Measurements from ENCODE around the gene GJB4.

GJB4 gene

DNA sequence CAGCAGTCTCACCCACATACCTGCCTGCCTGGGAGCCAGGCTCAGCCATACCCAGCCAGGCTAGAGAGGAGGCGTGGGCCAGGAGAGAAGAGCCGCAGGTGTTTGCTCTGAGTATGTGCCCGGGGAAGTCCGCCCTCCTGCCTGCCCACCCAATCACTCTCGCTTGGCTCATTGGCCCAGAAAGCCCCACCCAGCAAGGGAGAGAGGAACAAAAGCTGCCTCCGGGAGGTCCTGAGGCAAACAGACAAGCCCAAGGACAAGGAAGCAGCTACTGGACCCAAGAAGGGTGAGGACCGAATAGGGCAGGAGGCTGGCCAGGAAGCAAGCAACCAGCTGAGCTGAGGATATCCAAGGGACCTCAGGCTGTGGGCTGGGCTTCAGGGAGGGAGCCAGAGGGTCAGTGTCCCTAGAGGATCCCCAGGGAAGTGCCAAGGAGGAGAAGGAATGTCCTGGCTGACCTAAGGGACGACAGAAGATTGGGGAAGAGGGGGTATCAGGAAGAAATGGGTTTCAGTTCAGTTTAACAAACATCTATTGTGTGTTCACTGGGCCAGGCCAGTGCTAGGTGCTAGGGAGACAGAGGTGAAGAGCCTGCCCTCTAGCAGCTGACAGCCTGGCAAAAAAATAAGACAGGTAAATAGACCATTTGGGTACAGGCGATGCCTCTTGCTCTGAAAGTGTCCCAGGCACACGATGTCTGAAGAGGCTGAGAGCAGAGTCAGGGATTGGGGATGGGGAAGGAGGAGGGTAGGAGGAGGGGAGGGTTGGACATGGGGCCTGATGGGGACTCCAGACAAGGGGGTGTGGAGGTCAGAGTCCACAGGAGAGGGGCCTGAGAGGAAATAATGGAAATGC lies at the start of gene GJB4:
TSS of gene GJB4 (plus strand) at position 238 of the 855 bp plus-strand sequence. CDS start 1,515 bp downstream, outside the sequence.
- DNase-seq (ENCODE audit: low spot score) = no peak
- TF ChIP-seq, protein P1, sequence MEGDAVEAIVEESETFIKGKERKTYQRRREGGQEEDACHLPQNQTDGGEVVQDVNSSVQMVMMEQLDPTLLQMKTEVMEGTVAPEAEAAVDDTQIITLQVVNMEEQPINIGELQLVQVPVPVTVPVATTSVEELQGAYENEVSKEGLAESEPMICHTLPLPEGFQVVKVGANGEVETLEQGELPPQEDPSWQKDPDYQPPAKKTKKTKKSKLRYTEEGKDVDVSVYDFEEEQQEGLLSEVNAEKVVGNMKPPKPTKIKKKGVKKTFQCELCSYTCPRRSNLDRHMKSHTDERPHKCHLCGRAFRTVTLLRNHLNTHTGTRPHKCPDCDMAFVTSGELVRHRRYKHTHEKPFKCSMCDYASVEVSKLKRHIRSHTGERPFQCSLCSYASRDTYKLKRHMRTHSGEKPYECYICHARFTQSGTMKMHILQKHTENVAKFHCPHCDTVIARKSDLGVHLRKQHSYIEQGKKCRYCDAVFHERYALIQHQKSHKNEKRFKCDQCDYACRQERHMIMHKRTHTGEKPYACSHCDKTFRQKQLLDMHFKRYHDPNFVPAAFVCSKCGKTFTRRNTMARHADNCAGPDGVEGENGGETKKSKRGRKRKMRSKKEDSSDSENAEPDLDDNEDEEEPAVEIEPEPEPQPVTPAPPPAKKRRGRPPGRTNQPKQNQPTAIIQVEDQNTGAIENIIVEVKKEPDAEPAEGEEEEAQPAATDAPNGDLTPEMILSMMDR (IDR thresholded peaks at IDR 0.05; ENCODE audit: extremely low read depth, insufficient read depth, missing control alignments) = no peak
- in situ Hi-C loops (cut with MboI; ENCODE audit: low pct_unique_long_range_greater_than_20kb, low sequenced_read_pairs, unreplicated experiment) = no loop called here

GRCh38 chr1:34710812-34711211 lies 48.7 kb upstream of the GJB4 start:
- in situ Hi-C loops (cut with MboI; ENCODE audit: low pct_unique_long_range_greater_than_20kb, low sequenced_read_pairs, unreplicated experiment) = no loop called here
- no peak for DNase-seq (ENCODE audit: low spot score)

GRCh38 chr1:34711485-34711884 lies 48.1 kb upstream of the GJB4 start:
- in situ Hi-C loops (cut with MboI; ENCODE audit: low pct_unique_long_range_greater_than_20kb, low sequenced_read_pairs, unreplicated experiment) = no loop called here
- no peak for DNase-seq (ENCODE audit: low spot score)
- TF ChIP-seq, protein P1 (IDR thresholded peaks at IDR 0.05; ENCODE audit: extremely low read depth, insufficient read depth, missing control alignments) = no peak

More at GRCh38 chr1:34710812-34711211, 48.7 kb upstream of the GJB4 start:
- TF ChIP-seq, protein P1 (IDR thresholded peaks at IDR 0.05; ENCODE audit: extremely low read depth, insufficient read depth, missing control alignments) = no peak

DNA sequence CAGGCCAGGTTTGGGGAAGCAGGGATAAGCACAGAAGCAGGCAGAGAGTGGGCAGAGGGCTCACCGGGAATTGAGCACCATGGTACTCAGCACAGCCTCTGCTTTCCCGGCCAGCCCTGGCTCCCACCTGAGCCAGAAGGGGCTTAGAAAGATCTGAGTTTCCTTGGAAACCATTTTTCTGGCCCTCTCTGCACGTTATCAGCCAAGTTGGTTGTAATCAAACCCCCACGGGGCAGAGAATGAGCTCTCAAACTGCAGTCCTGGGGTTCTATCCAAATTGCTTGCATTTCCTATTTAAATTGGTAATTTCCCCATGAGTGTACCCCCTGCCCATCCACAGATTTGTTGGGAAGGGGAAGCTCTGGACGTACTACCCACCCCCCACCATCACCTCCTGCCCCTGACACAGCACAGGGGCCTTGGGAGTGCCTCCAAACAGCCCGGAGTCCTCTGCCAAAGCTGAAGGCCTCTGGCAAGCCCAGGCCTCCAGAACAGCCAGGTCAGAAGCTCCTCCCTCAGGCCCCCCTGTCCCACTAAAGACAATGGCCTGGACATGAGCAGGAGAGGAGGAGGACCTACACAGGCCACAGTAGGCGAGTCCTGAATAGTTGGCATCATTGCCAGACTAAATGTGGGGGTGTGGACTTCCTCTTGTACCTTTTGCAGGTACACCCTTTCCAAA lies 47.4 kb upstream of the GJB4 start:
- in situ Hi-C loops (cut with MboI; ENCODE audit: low pct_unique_long_range_greater_than_20kb, low sequenced_read_pairs, unreplicated experiment) = no loop called here
- no peak for DNase-seq (ENCODE audit: low spot score)
- TF ChIP-seq, protein P1 (IDR thresholded peaks at IDR 0.05; ENCODE audit: extremely low read depth, insufficient read depth, missing control alignments) = no peak

DNA sequence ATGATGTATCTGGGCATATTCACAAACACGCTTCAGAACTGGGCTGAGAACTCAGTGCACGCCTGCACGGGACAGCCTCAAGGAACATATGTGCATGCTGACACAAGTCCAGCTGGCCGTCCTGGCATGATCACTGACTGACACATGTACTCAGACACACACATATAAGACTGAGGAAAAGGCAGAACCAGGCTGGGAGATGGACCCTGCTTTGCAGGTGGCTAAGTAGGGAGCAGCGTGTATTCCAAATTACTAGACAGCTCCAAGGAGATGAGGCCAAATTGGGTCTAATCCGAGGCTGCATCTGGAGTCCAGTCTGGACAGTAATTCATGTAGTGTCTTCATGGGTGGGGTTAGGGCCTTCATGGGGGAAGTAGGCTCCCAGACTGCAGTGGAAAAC lies 46.1 kb upstream of the GJB4 start:
- in situ Hi-C loops (cut with MboI; ENCODE audit: low pct_unique_long_range_greater_than_20kb, low sequenced_read_pairs, unreplicated experiment) = no loop called here
- no peak for DNase-seq (ENCODE audit: low spot score)
- TF ChIP-seq, protein P1 (IDR thresholded peaks at IDR 0.05; ENCODE audit: extremely low read depth, insufficient read depth, missing control alignments) = no peak

- in situ Hi-C loops (cut with MboI; ENCODE audit: low pct_unique_long_range_greater_than_20kb, low sequenced_read_pairs, unreplicated experiment) = no loop called here
- TF ChIP-seq, protein P1 (IDR thresholded peaks at IDR 0.05; ENCODE audit: extremely low read depth, insufficient read depth, missing control alignments) = no peak
- DNase-seq (ENCODE audit: low spot score) = no peak
These were observed 45.2 kb upstream of the GJB4 start for GRCh38 chr1:34714386-34714785.
